NT2/D1 (cell line): ENCODE results near the gene PLA2G4D.

Experiments
- DNase-seq: peaks from one replicate; pipeline ENCODE4 v3.0.0-alpha.2; 2011; ENCODE audit warnings: low read depth, low spot score
- H3K27me3 ChIP-seq: 2 replicates; pipeline ENCODE4 v1.6.0; 2011; ENCODE audit warnings: mild to moderate bottlenecking; ENCODE audit not compliant: insufficient read length, insufficient read depth
- H3K36me3 ChIP-seq: 2 replicates; pipeline ENCODE4 v1.6.1; 2011; ENCODE audit warnings: mild to moderate bottlenecking, low read length, mixed read lengths; ENCODE audit not compliant: insufficient read depth, insufficient read length
- H3K4me1 ChIP-seq: 2 replicates; pipeline ENCODE4 v1.5.1; 2011; ENCODE audit not compliant: insufficient read depth, insufficient read length
- H3K4me3 ChIP-seq: 2 replicates; pipeline ENCODE4 v1.5.1; 2011; ENCODE audit warnings: low read depth; ENCODE audit not compliant: insufficient read length
- H3K9ac ChIP-seq: 2 replicates; pipeline ENCODE4 v1.6.0; 2011; ENCODE audit warnings: low read depth; ENCODE audit not compliant: insufficient read length
- H3K9me3 ChIP-seq: 2 replicates; pipeline ENCODE4 v1.5.1; 2011; ENCODE audit warnings: mild to moderate bottlenecking, low read length; ENCODE audit not compliant: insufficient read depth
- SUZ12 ChIP-seq: IDR thresholded peaks from 2 replicates; pipeline ENCODE4 v1.6.1; 2011; ENCODE audit not compliant: insufficient read length, insufficient read depth; ENCODE audit errors: extremely low read depth
- YY1 ChIP-seq: IDR thresholded peaks from 2 replicates; pipeline ENCODE4 v1.6.1; 2011; ENCODE audit not compliant: insufficient read length, insufficient read depth
- ZNF274 ChIP-seq: IDR thresholded peaks from 2 replicates; pipeline ENCODE4 v1.6.1; 2011; ENCODE audit warnings: mild to moderate bottlenecking, low read depth, low read length

PLA2G4D gene

DNA sequence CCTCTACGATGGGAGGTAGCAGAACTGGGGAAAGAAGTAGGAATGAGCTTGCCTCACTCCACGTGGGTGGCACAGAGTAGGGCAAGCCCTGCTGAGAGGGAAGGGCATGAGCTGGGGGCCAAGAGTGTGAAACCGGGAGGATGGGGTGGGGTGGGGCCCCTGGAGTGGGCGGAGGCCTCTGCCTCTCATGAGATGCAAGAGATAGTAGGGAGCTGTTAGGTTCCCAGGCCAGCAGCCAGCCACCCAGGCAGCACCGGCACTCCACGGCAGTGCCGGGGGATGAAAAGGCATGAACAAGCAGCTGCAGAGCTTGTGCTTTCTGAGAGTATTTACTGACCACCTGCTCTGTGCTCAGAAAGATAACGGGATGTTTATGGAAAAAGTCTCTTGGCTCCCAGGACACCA, 49.1 kb downstream of the PLA2G4D start:
- no peak for DNase-seq
- no peak overlapping the region for H3K4me3 ChIP-seq
- no peaks in the 10 kb centered on the region for H3K27me3 ChIP-seq
- H3K4me1 ChIP-seq = no peaks in the 10 kb centered on the region
- no peak for TF ChIP-seq SUZ12
- TF ChIP-seq YY1 = no peak
- no peak for TF ChIP-seq ZNF274
- H3K9ac ChIP-seq = no peak overlapping the region
- H3K36me3 ChIP-seq = no peaks in the 10 kb centered on the region
- H3K9me3 ChIP-seq = no peaks in the 10 kb centered on the region

DNA sequence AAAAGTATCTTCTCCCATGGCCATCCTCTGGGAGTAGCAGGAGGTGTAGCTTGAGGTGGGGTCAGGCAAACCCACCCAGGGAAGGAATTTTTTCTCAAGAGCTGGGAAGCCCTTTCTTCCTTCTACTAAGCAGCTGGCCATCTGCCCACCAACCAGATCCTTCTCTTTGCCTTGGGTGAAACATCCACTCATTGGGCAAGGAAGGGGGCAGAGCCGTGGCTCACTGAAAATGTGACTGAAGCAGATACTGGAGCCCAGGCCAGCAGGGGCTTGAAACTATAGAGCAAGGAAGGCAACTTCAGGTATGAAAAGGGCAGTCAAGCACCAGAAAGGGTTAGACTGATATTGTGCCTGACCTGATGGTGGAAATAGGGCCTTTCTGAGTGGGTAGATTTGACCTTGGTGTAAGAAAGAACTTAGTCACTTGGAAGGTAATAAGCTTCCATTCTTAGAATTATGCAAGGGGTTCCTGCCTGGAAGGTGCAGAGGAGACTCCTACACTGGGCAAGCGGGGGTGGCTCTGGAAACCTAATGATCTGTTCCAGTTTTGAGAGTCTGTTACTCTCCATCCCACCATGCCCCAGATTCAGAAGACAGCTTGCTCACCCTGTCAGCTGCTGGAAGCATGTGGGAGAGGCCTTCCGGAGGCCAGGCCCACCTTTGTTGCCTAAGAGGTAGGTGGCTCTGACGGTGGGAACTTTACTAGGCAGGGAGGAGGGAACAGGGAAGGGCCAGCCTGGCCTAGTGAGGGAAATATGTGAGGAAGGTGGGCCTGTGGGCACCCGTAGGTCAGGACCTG, 51.6 kb downstream of the PLA2G4D start:
- Histone ChIP-seq H3K4me3 (no peak overlapping the region), H3K9me3 (no peaks in the 10 kb centered on the region), H3K4me1 (no peaks in the 10 kb centered on the region), H3K9ac (no peak overlapping the region), H3K36me3 (no peaks in the 10 kb centered on the region), H3K27me3 (no peaks in the 10 kb centered on the region)
- TF ChIP-seq YY1 (no peak), ZNF274 (no peak), SUZ12 (no peak)
- no peak for DNase-seq

DNA sequence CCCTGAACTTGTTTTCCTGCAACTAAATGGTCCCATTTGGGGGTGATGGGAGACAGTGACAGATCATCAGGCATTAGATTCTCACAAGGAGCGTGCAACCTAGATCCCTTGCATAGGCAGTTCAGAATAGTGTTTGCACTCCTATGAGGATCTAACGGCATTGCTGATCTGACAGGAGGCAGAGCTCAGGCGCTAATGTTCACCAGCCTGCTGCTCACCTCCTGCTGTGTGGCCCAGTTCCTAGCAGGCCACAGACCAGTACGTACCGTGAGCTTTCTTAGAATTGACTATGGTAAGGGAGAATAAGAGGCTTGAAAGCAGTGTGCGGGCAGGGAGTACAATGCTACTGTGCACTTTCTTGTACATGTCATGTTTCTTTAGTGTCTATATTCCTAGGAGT, 56.0 kb downstream of the PLA2G4D start:
- Histone ChIP-seq H3K9me3 (no peaks in the 10 kb centered on the region), H3K4me1 (no peaks in the 10 kb centered on the region), H3K9ac (no peak overlapping the region), H3K36me3 (no peaks in the 10 kb centered on the region), H3K27me3 (no peaks in the 10 kb centered on the region), H3K4me3 (no peak overlapping the region)
- DNase-seq = no peak
- no peak for TF ChIP-seq ZNF274
- TF ChIP-seq SUZ12 = no peak
- TF ChIP-seq YY1 = no peak

DNA sequence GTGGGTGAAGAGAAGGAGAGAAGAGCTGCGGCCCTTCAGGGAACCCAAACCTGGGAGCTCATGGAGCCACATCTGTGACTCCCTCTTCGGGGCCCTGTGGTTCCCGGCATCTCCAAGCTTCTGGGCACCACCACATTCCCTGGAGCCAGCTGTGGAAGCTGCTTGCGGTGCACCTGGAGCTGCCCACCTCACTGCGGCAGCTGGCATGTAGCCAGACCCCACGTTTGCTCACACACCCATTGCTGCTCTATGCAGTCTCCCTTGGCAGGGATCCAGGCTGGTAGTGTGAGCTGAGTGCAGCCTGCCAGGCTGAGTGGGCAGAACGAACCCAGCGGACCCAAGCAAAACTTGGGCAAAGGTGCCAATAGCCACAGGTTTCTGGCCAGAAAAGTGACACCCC, 56.7 kb downstream of the PLA2G4D start:
- H3K27me3 ChIP-seq = no peaks in the 10 kb centered on the region
- no peaks in the 10 kb centered on the region for H3K4me1 ChIP-seq
- no peak for DNase-seq
- TF ChIP-seq YY1 (no peak), ZNF274 (no peak), SUZ12 (no peak)
- no peaks in the 10 kb centered on the region for H3K9me3 ChIP-seq
- H3K36me3 ChIP-seq = no peaks in the 10 kb centered on the region
- H3K9ac ChIP-seq = no peak overlapping the region
- no peak overlapping the region for H3K4me3 ChIP-seq

DNA sequence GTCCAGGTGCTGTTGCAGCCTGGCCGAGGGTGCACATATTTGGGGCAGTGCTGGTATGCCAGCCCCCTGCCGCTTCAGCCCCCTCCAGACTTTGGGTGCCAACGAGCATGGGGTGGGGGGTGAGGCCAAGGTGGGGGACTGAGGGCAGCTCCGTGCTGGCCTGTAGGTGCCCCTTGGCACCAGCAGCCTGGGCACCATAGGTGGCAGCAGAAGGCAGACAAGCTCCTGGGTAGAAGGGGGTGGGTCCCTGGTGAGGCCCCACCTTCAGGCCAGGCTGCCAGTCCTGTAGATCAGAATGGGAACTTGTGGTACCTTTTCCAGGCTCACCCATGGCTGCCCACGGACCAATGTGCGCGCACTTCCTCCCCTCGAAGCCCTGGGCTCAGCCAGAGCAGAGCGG, 57.4 kb downstream of the PLA2G4D start:
- H3K9me3 ChIP-seq = peaks cover 4% of the 10 kb centered on the region; the same call in 1 of the 2 replicates
- no peaks in the 10 kb centered on the region for H3K27me3 ChIP-seq
- DNase-seq = no peak
- no peaks in the 10 kb centered on the region for H3K36me3 ChIP-seq
- no peaks in the 10 kb centered on the region for H3K4me1 ChIP-seq
- TF ChIP-seq YY1 (no peak), ZNF274 (no peak), SUZ12 (no peak)
- no peak overlapping the region for H3K9ac ChIP-seq
- no peak overlapping the region for H3K4me3 ChIP-seq

DNA sequence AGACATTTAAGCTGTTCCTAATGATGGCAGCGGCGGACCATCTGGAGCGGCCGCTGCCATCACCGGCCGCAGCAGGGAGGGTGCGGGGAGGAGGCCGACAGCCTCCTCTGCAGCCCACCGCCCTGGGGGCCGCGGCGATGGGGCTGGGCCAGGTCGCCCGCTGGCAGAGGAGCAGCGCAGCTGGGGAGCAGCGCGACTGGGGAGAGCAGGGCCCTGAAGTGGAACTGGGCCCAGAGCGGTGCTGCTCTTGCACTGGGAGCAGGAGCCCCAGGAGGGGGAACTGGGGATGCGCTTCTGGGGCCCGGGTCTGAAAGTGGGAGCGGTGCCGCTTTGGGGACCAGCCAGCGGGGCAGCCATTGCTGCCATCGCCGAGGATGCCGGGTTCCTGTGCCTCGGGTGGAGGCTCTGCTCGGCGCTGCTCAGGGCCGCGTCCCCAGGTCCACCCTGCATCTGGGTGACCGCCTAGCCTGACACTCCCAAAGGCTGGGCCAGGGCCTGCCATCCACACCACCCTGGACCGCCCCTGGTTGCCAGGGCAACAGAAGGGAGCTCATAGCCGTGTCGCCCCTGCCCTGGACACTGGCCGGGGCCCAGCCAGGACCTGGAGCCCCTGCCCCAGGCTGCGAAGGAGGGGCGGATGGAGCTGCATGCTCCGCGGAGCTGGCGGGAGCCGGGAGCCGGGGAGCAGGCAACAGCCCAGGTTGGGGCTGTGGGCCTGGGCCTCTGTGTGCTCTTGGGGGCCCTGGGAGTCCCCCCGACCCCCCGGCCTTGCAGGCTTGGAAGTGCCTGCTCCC, 58.1 kb downstream of the PLA2G4D start:
- Histone ChIP-seq H3K4me3 (no peak overlapping the region), H3K9me3 (peaks cover 11% of the 10 kb centered on the region; the same call in 1 of the 2 replicates), H3K9ac (no peak overlapping the region), H3K4me1 (no peaks in the 10 kb centered on the region), H3K36me3 (no peaks in the 10 kb centered on the region), H3K27me3 (no peaks in the 10 kb centered on the region)
- DNase-seq = no peak
- no peak for TF ChIP-seq SUZ12
- no peak for TF ChIP-seq YY1
- TF ChIP-seq ZNF274 = no peak

DNA sequence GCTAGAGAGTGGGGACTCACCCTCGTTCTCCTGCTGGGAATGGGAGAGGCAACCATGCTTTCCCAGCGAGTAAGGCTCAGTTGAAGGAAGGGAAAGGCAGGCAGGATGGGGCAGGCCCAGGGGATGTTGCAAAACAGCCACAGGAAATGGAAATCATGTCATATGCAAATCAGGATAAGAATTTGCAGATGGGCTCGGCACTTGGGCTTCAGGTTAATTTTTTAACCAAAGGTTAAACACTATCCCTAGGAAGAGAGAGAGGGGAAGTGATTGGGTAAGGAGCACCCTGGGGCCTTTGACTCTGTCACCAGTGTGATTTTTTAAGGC, 59.0 kb downstream of the PLA2G4D start:
- H3K36me3 ChIP-seq = no peaks in the 10 kb centered on the region
- H3K9me3 ChIP-seq = peaks cover 15% of the 10 kb centered on the region; the same call in 1 of the 2 replicates
- H3K4me3 ChIP-seq = no peak overlapping the region
- no peak for DNase-seq
- no peaks in the 10 kb centered on the region for H3K4me1 ChIP-seq
- H3K27me3 ChIP-seq = no peaks in the 10 kb centered on the region
- no peak for TF ChIP-seq YY1
- no peak for TF ChIP-seq SUZ12
- TF ChIP-seq ZNF274 = no peak
- H3K9ac ChIP-seq = no peak overlapping the region
